ENCODE measurements around the gene ZC3H7B.

ZC3H7B gene

GRCh38 chr22:41330169-41330568 is 28.8 kb downstream of the ZC3H7B start:
- no peak for DNase-seq

GRCh38 chr22:41332217-41332939 is 31.1 kb downstream of the ZC3H7B start:
- DNase-seq: no peak

- DNase-seq: no peak
Measured at GRCh38 chr22:41333806-41334205, 32.5 kb downstream of the ZC3H7B start.

GRCh38 chr22:41334215-41334614 is 32.9 kb downstream of the ZC3H7B start:
- no peak for DNase-seq

- no peak for DNase-seq
Measured at GRCh38 chr22:41334951-41335635, 33.8 kb downstream of the ZC3H7B start.

GRCh38 chr22:41338614-41339212 is 37.4 kb downstream of the ZC3H7B start:
- DNase-seq: no peak

- no peak for DNase-seq
Measured at GRCh38 chr22:41339823-41340222, 38.5 kb downstream of the ZC3H7B start.

GRCh38 chr22:41340357-41340756 is 39.0 kb downstream of the ZC3H7B start:
- no peak for DNase-seq

GRCh38 chr22:41341012-41341411 is 39.7 kb downstream of the ZC3H7B start:
- DNase-seq: no peak

- no peak for DNase-seq
Measured at GRCh38 chr22:41341990-41342389, 40.7 kb downstream of the ZC3H7B start.

GRCh38 chr22:41343300-41343699 is 42.0 kb downstream of the ZC3H7B start:
- DNase-seq: no peak

- DNase-seq: no peak
Measured at GRCh38 chr22:41343717-41344116, 42.4 kb downstream of the ZC3H7B start.

- no peak for DNase-seq
Measured at GRCh38 chr22:41344189-41344788, 43.0 kb downstream of the ZC3H7B start.

- DNase-seq: no peak
Measured at GRCh38 chr22:41345807-41346335, 44.5 kb downstream of the ZC3H7B start.

GRCh38 chr22:41347066-41347859 is 45.9 kb downstream of the ZC3H7B start:
- DNase-seq: no peak

GRCh38 chr22:41348964-41349484 is 47.7 kb downstream of the ZC3H7B start:
- no peak for DNase-seq

- DNase-seq: no peak
Measured at GRCh38 chr22:41350087-41350486, 48.8 kb downstream of the ZC3H7B start.

- no peak for DNase-seq
Measured at GRCh38 chr22:41351011-41351410, 49.7 kb downstream of the ZC3H7B start.

GRCh38 chr22:41352058-41352457 is 50.7 kb downstream of the ZC3H7B start:
- DNase-seq: no peak

- no peak for DNase-seq
Measured at GRCh38 chr22:41353862-41354575, 52.7 kb downstream of the ZC3H7B start.

- DNase-seq: no peak
Measured at GRCh38 chr22:41354979-41355378, 53.7 kb downstream of the ZC3H7B start.

GRCh38 chr22:41355895-41356294 is 54.6 kb downstream of the ZC3H7B start:
- DNase-seq: no peak

Data from activated CD4-positive, alpha-beta T cell treated with anti-CD3 and anti-CD28 coated beads, Interleukin-2, amount 50 U/mL, for 1 hour (primary cell).